ENCODE results near the gene P2RX1.

Gene P2RX1

DNA sequence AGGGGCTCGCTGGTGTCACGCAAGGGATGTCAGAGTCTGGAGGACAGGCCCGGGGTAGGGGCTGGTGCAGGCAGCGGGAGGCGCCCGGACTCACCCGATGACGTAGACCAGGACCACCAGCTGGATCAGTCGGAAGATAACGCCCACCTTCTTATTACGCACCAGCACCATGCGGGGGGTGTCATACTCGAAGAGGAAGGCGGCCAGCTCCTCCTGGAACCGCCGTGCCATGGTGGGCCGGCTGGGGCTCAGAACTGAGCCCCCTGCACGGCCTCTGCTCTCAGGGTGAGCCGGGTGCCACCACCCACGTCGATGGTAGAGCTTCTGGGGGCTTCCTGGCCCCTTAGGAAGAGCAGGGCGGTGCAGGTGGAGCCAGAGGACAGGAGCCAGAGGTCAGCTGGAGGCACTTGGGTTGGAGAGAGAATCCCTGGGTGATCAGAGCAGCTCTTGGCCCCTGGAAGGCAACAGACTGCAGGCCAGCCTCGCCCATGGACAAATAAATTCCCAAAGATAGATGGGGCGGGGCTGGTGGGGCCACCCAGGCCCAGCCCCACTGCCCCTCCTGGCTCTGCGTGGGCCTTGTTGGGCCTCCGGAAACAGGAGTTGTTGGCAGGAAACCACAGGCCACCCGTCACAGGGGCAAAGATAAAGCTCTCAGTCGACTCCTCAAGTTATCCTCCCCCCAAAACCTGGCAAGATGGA is at the start of gene P2RX1:
Gene P2RX1, minus strand, starts transcription at position 471 of the 702 bp plus-strand sequence. Its CDS starts 240 bp downstream, at position 231.
- DNase-seq (ENCODE audit: low spot score): no peak

DNA sequence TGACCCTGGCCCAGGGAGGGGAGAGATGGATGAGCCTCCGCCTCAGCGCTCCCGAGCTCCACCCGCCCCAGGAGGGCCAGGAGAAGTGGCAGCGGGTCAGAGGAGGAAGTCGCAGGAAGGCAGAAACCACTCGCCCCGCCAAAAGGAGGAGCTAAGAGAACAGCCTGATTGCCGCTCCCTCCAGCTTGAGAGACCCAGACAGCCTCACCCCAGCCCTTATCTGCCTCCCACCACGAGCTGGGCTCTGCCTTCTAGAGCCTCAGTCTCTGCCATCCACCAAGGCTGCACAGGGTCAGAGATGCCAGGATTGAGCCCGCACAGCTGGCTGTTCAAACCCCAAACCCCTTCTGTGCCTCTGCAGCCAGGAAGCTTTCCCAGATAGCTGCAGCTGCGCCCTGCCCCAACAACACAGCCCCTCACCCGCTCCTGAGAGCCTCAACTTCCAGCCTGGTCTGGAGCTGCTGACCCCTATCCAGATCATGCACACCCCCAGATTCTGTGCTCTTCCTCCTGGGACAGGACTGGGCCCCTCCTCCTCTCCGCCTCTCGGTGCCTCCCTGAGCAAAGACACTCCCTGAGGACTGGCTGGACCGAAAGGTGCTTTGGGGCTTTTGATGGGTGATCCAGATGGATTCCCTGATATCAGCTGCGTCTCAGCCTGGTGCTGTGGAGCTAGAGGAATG is 49.0 kb upstream of the P2RX1 start:
- DNase-seq (ENCODE audit: low spot score): peak; percentile 39

DNA sequence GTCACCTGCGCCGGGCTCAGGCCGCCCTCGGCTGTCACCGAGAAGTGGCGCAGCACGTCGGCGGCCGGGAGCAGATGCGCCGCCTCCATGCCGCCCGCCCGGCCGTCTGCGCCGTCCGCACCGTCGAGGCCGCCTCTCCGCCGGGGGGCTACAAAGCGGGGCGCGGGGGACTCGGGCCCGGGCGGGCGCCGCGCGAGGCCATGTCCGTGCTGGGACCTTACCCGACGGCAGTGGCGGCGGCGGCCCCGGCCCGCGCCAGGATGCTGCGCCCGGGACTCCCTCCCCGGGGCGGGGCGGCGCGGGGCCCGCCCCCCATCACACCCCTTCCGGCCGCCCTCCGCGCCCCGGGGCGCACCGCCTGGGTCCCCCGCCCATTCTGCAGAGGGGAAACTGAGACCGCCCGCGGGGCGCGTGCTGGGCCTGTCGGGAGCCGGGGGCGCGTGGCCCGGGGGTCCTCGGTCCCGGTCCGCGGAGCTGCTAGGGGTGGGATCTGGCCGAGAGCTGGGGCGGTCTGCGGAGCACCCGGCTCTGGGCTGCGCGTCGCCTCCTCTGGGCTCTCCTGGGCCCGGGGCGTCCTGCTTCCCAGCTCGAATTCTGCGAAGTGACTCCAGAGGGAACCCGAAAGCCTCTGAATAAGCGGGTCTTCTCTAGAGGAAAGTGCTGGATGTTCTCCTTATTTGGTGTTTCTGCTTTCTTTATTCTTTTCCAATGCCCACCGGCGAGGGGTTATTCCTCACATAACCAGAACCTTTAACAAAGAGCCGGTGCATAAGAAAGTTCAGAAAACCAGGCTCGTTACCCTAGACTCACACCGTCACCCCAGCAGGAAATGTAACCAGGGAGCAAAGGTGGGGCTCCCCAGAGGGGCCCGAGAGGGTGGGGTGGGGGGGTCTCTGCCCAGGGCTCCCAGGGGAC is 48.2 kb upstream of the P2RX1 start, which contains the start of gene ATP2A3:
Gene ATP2A3, minus strand, starts transcription at position 235 of the 915 bp plus-strand sequence. Its CDS starts 146 bp downstream, at position 89.
- no peak for DNase-seq (ENCODE audit: low spot score)

DNA sequence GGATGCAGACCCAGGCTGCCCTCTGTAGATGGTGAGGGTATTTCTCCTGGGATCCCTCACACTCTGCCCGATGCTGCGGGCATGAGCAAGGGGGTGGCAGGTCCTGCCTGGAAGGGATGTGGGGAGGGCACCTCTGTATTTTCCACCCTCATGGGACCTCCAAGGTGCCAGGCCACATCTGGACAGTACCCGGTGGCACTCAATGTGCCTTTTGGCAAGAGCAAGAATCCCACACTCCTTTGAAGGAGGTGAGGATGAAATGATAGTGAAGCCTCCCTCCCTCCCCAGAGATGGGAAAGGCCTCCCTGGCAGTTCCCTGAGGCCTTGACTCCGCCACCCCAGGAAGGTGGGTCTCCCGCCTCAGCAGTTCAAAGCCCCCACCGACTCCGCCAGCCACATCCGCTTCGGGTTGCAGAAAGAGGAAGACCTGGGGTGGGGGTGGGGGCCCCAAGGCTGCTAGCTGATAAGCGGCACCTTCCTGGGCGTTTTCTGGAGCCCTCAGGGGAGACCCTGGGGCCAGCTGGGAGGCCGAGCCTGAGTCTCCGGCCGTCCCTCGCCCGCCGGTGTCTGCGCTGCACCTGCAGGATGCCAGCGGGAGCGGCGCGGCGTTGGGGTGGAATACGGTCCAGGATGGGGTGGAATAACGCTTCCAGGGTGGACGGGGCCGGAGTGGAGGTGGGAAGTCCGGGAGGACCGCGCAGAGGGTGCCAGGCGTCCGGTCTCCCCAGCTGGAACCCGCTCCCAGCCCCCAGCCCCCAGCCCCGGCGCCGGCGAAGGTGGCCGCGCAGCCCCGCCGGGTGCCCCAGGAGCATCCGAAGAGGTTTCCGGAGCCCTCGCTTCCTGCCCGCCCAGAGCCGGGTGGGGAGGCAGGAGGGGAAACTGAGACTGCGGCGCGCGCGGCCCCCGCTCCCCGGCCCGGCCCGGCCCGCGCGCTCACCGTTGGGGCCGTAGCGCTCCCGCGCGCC is 47.3 kb upstream of the P2RX1 start:
- DNase-seq (ENCODE audit: low spot score): no peak

DNA sequence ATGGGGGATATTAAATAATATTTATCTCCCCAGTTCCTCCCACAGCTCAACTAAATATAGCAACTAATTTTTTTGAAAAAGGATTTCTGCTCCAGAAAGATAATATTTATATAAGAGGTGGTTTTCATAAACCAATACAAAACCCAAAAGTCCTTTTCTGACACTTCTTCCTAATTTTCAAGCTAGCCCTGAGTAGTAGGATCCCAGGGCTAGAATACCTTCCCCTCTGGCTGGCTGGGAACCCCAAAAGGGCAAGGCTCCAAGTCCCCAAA is 46.6 kb upstream of the P2RX1 start:
- DNase-seq (ENCODE audit: low spot score): no peak

DNA sequence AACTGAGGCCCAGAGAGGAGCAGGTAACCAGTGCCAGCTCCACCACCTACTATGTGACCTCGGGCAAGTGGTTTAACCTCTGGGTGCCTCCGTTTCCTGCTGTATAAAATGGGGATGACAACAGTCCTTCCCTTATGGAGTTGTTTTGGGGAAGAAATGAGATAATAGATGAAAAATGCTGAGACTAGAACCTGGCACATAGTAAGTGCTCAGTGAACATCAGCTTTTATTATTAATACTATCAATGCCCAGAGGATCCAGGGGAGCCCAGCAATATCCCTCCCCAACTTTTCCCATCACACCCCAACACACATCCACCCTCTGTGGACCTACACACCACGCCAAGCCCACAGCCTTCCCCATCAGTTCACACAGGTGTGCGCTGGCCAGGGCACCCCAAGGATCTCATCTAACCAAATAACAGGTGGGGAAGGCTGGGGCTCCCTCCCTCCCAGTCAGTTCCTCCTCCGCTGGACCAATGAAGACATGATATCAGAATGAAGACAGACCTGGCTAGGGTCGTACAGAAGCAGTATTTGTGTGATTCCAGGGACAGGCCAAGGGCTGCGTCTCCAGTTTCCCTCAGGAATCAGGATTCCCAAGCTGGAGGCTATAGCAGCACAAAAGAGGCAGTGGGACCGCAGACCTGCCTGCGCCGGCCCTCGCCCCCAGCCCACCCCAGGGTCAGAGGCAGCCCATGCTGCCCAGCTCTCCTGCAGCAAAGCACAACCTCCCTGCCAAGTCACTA is 46.1 kb upstream of the P2RX1 start:
- no peak for DNase-seq (ENCODE audit: low spot score)

DNA sequence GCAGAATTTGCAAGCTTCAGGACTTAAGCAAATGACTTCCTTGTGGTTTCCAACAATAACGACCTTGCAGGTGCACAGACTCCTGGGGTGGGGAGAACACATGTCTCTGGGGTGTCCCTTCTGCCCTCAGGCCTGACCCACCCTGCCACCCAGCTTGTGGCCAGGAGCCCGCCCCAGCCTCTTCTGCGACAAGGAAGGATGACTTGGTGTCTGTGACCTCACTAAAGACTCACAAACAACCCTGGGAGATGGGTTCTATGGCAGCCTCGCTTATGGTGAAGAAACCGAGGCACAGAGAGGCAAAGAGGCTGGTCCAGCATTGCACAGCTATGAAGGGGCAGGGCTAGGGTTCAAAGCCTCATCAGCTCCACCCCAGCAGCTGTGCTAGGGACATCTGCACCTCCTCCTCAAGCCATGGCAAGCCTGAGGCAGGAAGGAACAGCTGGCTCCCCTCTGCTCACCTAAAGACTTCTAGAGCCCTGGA is 45.3 kb upstream of the P2RX1 start:
- DNase-seq (ENCODE audit: low spot score): no peak

DNA sequence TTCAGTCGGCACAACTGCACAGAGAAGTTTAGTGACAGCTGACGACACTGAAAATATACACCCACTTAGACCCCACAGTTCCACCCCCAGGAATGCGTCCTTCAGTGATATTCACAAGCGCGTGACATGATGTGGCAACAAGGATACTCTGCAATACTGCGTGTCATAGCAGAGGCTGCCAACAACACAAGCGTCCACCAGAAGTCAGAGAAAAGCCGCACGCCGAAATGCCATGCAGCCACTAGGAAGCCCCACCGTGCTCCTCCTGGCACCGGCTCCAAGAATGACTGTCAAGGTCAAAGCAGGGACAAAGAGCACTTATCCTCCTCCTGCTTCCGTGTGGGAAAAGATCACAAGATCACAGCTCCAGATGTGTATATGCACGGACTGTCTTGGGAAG is 44.5 kb upstream of the P2RX1 start:
- DNase-seq (ENCODE audit: low spot score): no peak

DNA sequence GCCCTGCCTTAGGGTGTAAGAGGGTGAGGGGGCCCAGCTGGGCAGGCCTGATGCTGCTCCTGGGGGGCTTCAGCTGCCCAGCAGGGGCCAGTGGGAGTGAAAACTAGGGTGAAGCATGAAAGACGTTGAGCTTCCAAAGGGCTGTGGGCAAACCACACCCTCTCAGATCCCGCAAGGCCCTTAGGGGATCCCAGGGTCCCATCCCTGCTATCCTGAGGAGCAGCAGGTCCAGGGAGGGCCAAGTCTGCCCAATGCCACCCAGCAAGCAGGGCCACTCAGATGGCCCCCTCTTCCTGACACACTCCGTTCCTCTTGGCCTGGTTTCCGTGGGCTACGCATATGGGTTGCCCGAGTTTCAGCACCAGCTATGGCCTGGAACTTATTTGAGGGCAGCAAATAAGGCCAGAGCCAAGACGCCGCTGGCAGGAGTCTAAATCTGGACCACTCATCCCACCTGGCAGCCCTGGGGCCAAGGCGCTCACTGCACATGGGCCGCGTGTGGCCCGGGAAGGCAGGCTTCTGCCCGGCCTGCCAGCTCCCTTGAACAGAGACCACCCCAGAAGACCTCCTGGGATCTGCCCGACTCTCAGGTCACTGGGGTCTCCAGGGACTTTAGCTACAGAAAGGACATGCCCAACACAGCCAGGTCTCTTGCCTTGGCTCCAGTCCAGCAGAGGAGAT is 43.8 kb upstream of the P2RX1 start:
- no peak for DNase-seq (ENCODE audit: low spot score)

DNA sequence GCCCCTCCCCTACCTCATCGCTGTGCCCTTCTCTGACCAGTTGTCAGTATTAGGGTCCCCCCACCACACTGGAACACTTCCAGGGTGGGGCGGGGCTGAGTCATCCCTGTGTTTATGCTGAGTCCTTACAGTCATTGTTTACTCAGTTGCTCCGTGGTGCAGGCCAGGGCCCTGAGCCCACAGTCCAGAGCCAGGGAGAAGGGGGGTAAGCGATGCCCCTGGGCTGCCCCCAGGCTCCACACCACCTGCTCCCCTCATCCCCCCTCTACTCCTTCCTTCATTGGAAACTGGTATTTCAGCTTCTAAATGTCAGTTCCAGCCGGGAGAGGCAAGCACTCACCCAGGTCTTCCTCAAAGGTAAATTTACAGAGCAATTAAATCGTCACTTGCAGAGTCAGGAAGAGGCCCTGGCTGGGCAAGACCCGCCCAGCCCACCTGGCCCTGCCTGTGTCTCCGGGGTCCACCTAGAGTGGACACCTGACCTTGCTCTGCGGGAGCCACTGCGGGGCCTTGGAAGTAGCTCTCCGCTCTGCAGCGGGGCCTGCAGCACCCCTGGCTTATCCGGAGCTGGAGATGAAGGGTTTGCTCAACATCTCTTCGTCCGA is 43.1 kb upstream of the P2RX1 start:
- DNase-seq (ENCODE audit: low spot score): no peak

DNA sequence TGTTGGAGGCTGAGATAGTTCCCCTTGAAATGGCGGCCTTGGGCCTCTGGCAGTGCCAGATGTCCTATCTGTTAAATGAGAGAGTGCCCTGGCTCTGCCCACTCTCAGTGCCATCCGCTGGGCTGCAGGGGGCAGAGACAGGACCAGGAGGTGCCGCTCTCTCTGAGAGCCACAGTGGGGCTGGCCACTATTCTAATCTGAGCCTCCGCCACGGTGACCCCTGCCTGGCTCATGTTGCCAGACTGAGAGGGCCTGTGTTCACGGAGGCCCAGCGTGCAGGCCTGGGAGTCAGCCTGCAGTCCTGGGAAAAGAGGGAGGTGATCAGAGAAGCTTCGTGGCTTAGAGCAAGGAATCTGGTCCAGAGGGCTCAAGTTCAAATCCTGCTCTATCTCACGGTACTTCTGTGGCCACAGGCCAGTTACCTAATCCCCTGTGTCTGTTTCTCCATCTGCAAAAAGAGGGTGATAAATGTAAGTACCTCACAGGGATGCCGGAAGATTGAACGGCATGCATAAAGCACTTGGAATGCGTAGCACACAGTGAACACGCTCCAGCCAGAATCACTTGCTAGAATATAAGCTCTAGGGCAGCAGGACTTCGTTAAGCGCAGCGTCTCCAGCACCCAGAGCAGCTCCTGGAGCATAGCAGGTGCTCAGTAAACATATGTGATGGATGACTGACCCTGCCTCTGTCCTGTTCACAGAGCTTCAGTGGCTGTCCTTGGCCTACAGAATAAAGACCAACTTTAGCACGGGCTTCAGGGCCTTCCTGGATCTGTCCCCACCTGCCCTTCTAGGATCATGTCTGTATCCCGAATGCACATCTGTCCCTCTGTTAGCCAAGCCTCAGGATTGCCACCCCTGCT is 41.7 kb upstream of the P2RX1 start:
- no peak for DNase-seq (ENCODE audit: low spot score)

DNA sequence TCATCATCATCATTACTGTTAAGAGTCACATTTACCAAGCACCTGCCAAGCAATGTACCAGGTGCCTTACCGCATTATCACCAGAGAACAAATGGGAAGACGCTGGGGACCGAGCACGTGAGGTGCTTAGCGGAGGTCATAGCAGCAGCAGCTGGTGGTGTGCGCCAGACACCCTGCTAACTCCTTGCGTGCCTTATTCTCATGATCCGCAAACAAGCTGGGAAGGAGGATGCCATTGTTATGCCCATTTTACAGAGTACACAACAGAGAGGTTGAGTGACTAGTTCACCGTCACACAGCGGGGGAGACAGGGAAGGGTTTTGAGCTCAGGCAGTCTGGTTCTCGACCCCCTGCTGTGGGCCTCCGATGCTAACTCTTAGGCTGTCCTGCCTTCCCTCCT is 40.7 kb upstream of the P2RX1 start:
- DNase-seq (ENCODE audit: low spot score): no peak

DNA sequence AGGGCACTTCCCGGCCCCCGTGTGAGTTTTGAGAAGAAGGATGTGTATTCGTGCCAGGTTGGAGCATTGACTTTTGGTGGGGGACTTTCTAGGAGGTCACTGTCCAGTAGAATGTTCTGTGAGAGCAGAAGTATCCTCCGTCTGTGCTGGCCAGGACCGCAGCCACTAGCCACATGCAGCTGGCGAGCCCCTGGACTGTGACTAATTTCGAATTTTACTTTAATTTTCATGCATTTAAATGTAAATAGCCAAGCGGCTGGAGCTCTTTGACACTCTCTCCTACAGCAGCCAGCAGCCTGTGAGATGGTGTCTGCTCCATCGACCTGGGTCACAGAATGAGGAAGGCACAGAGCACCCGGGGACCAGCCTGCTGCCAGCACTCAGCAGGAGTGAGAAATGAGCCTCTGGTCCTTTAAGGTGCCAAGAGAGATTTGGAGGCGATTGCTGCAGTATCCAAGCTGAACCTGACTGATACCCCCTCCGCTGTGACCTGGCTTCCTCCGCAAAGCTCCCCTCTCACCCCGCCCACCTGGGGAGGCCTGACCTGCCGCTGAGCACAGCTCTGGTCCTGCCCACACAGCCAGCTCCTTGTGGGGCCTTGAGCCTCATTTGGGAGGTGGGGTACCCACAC is 40.2 kb upstream of the P2RX1 start:
- no peak for DNase-seq (ENCODE audit: low spot score)

DNA sequence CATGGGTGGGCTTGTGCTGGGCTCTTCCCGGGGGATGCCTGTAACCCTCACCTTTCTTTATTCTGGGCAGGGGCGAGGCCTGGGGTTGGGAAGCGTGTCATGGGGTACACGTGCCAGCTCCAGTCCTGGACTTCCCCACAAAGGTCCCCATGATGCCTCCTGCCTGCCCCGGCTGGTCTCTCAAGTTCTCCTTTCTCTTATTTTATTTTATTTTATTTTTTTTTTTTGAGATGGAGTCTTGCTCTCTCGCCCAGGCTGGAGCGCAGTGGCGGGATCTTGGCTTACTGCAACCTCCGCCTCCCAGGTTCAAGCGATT is 39.4 kb upstream of the P2RX1 start:
- DNase-seq (ENCODE audit: low spot score): no peak

DNA sequence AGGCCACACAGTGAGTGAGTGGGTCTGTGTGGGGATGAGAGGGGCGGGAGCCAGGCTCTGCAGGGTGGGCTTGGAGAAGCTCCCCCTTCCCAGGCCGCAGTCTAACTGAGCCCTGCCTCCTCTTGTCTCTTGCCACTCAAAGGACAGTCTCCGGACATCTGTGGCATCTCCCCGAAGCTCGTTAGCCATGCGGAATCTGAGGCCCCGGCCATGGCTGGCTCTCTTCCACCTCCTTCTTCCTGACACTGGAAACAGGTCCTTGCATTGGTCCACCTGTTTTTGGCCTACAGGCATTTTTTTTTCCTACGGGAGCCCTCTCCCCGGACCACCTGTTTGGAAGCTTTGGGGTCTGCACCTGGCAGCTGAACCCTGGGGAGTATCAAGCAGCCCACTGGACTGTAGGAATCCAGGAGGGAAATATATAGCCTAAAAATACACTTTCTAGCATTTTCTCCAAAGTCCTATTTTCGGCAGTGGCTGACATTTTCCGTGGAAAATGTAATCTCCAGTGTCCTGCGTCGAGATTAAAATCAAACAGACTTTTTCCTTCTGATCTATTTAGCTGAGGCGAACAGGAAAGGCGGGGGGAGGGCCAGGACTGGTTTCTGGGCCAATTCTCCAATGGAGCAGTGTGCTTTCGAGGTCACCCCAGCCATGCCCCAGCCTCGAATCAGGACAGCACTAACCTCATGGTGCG is 38.9 kb upstream of the P2RX1 start:
- DNase-seq (ENCODE audit: low spot score): no peak

DNA sequence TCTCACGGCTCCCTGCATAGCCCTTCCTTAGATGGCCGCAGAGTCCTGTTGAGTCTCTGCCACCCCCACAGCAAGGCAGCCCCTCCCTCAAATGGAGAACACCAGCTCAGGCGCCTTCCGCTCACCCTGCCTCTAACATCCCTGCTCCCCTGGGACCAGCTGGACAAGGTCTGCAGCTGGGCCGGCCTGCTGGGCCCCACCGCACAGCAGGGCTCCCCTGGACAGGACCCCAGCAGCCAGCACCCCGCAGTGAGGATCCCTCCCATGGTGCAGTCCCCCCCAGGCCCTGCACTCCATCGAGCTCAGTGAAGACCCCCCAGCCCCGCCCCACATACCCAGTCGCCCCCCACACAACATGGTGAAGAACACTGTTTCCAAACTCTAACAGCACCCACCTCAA is 37.8 kb upstream of the P2RX1 start:
- no peak for DNase-seq (ENCODE audit: low spot score)

DNA sequence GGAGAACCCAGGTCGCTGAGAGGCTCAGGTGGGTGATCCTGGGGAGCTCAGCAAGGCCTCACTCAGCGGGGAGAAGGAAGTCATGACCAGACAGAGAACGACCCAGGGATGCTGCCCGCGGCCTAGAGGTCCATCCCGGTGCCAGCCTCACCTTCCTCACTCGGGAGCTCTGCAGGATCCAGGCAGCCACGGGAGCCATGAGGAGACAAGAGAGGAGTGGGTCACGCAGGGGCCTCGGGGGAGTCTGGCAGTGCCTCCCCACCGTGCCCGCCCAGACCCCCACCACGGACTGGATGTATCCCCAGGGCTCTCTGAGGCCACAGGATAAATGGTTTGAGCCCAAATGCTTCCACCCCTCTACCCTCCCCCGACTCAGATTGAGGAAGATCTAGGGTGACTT is 37.3 kb upstream of the P2RX1 start:
- no peak for DNase-seq (ENCODE audit: low spot score)

DNA sequence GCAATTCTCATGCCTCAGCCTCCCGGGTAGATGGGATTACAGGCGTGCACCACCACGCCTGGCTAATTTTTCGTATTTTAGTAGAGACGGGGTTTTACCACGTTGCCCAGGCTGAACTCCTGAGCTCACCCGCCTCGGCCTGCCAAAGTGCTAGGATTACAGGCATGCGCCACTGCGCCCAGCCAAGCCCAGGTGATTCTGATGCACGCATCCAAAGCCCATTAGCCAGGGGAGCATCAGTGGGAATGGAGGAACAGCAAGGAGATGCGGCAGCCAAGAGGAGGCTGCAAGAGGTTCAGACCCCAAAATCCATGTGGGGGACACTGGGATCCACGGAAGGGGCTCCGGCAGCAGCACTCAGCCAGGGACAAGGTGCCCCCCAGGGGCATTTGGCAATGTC is 35.9 kb upstream of the P2RX1 start:
- no peak for DNase-seq (ENCODE audit: low spot score)
